ENCODE measurements around the gene PAIP2. TPM values are rescaled to one million over a fixed set of nuclear protein-coding genes. Genes with fewer than 3 reads are reported as not detected.
A peak's percentile ranks its signal among the peaks of the same experiment; 100 is the strongest.

The PAIP2 gene
- total RNA-seq, 1 experiment from 2014 or later, result 81.2 TPM

GRCh38 chr5:139360384-139360783 is 18.7 kb downstream of the PAIP2 start:
- no peak overlapping the region for H3K27ac Mint-ChIP-seq (ENCODE audit: unreplicated experiment)
- no peaks in the 10 kb centered on the region for H3K4me1 Mint-ChIP-seq (ENCODE audit: low read depth, unreplicated experiment)
- H3K4me3 Mint-ChIP-seq (ENCODE audit: low read depth, unreplicated experiment), result no peak overlapping the region
- peaks cover 34% of the 10 kb centered on the region for H3K36me3 Mint-ChIP-seq (ENCODE audit: insufficient read depth, unreplicated experiment)
- CTCF ChIA-PET, result no interaction called here
- TF ChIP-seq CTCF (IDR thresholded peaks at IDR 0.05; ENCODE audit: unreplicated experiment), result no peak
- intact Hi-C loops (cut with micrococcal nuclease; ENCODE audit: unreplicated experiment), result no loop called here
- no peaks in the 10 kb centered on the region for H3K9me3 Mint-ChIP-seq (ENCODE audit: low read depth, unreplicated experiment)
- DNase-seq, result no peak
- BruUV-seq (replicated peaks), result no TSS peak
- no peaks in the 10 kb centered on the region for H3K27me3 Mint-ChIP-seq (ENCODE audit: unreplicated experiment)

- no TSS peak for BruUV-seq (replicated peaks)
- H3K36me3 Mint-ChIP-seq (ENCODE audit: insufficient read depth, unreplicated experiment), result peaks cover 50% of the 10 kb centered on the region
- CTCF ChIA-PET, result interaction anchor here (1.1 kb wide), 1 partner anchor 20 kb away, joined by 5 read pairs; no protein-coding TSS in a partner anchor
Observed at GRCh38 chr5:139361835-139362429, 20.3 kb downstream of the PAIP2 start.

GRCh38 chr5:139363937-139364336 is 22.3 kb downstream of the PAIP2 start:
- Mint-ChIP-seq H3K4me1 (ENCODE audit: low read depth, unreplicated experiment) (no peaks in the 10 kb centered on the region), H3K9me3 (ENCODE audit: low read depth, unreplicated experiment) (no peaks in the 10 kb centered on the region), H3K27ac (ENCODE audit: unreplicated experiment) (peak overlapping the region; percentile 40), H3K27me3 (ENCODE audit: unreplicated experiment) (no peaks in the 10 kb centered on the region), H3K36me3 (ENCODE audit: insufficient read depth, unreplicated experiment) (peaks cover 55% of the 10 kb centered on the region), H3K4me3 (ENCODE audit: low read depth, unreplicated experiment) (no peak overlapping the region)
- no TSS peak for BruUV-seq (replicated peaks)
- TF ChIP-seq CTCF (IDR thresholded peaks at IDR 0.05; ENCODE audit: unreplicated experiment), result no peak
- intact Hi-C loops (cut with micrococcal nuclease; ENCODE audit: unreplicated experiment), result no loop called here
- CTCF ChIA-PET, result interaction anchor here (0.6 kb wide), 1 partner anchor 51 kb away, joined by 3 read pairs; no protein-coding TSS in a partner anchor
- no peak for DNase-seq

More at GRCh38 chr5:139361835-139362429, 20.3 kb downstream of the PAIP2 start:
- H3K9me3 Mint-ChIP-seq (ENCODE audit: low read depth, unreplicated experiment), result no peaks in the 10 kb centered on the region
- no peak overlapping the region for H3K27ac Mint-ChIP-seq (ENCODE audit: unreplicated experiment)
- no peak overlapping the region for H3K4me3 Mint-ChIP-seq (ENCODE audit: low read depth, unreplicated experiment)
- intact Hi-C loops (cut with micrococcal nuclease; ENCODE audit: unreplicated experiment), result no loop called here
- DNase-seq, result no peak
- no peak for TF ChIP-seq CTCF (IDR thresholded peaks at IDR 0.05; ENCODE audit: unreplicated experiment)
- H3K4me1 Mint-ChIP-seq (ENCODE audit: low read depth, unreplicated experiment), result no peaks in the 10 kb centered on the region
- no peaks in the 10 kb centered on the region for H3K27me3 Mint-ChIP-seq (ENCODE audit: unreplicated experiment)

- Mint-ChIP-seq H3K4me1 (ENCODE audit: low read depth, unreplicated experiment) (no peaks in the 10 kb centered on the region), H3K36me3 (ENCODE audit: insufficient read depth, unreplicated experiment) (peaks cover 55% of the 10 kb centered on the region), H3K4me3 (ENCODE audit: low read depth, unreplicated experiment) (no peak overlapping the region), H3K27me3 (ENCODE audit: unreplicated experiment) (no peaks in the 10 kb centered on the region), H3K27ac (ENCODE audit: unreplicated experiment) (no peak overlapping the region), H3K9me3 (ENCODE audit: low read depth, unreplicated experiment) (no peaks in the 10 kb centered on the region)
- TF ChIP-seq CTCF (IDR thresholded peaks at IDR 0.05; ENCODE audit: unreplicated experiment), result no peak
- no TSS peak for BruUV-seq (replicated peaks)
- no peak for DNase-seq
- intact Hi-C loops (cut with micrococcal nuclease; ENCODE audit: unreplicated experiment), result no loop called here
- CTCF ChIA-PET, result no interaction called here
Observed at GRCh38 chr5:139364466-139364865, 22.8 kb downstream of the PAIP2 start.
